T-helper 9 cell (primary cell): ENCODE measurements around the gene AADAT.

Source experiments
- DNase-seq: peaks from one replicate; pipeline ENCODE4 v3.0.0-alpha.2; 2020

Gene AADAT

GRCh38 chr4:170027181-170027829 lies 62.5 kb downstream of the AADAT start:
- peak; percentile 92 for DNase-seq

DNA sequence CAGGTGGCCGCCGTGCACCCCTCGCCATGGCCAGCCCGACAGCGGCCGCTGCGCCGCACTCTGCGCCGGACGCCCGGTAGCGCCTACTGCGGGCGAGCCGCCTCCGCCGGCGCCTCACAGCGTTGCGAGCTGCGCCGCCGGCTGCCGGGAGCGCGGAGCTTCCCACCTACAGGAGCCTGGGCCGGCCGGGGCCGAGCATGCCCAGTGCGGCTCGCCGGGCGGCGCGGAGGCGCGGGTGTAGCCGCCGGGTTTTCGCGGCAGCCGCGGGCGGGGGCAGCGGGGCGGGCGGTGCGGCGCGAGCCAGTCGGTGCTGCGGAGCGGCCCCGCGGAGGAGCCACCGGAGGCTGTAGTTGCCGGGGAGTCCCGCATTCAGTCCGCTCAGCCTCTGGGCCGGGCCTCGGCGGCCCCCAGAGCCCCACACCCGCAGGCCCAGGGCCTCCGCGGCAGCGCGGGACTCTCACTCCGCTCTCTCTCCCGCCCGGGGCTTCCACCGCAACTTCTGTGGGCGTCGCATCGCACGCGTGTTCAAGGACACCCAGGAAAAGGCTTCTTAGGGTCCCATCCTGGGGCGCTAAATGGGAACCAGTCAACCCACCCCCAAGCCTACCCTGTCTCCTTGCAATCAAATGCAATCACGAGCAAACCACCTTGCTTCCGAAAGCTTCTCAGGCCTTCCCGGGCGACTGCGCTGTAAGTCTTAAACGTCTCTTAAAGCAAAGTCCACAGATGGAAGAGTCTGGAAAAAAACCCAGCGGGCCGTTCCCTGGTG lies 63.3 kb downstream of the AADAT start, which contains the start of gene MFAP3L:
Gene MFAP3L (minus strand): TSS at position 143 of the 769 bp plus-strand sequence. CDS start 20,518 bp downstream, outside the sequence.
- DNase-seq: peak; percentile 75

DNA sequence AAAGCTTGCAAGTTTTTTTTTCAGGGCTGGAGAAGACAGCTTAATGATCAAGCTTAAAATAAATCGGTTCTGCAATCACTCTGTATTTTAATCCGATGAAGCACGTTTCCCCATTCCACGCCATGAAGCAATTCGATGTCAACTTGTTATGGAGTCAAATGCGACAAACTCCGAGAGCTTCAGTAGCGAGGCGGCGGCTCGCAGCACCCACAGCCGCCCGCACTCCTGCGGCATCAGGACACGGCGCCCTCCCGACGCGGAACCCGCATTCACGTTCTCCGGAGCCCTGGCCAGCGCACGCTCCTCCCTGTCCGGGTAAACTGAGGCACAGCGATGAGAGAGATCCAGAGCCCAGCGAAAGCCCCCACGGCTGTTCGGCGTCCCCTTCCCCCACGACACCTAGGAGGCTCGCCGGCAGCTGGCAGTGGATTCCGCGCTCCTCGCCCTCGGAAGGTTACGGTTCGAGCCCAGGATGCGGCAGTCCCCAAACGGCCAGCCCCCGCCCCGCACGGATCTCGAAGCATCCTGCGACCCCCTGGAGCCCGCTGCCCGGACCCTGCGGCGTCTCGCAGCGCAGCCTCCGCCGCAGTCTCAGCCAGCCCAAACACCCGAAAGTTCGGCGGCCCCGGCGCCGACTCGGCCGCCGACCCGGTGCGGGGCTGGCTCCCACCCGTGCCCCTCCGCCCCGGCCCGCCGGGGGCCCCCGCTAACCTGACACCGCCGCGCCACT lies 64.1 kb downstream of the AADAT start:
- DNase-seq: peak; percentile 6

DNA sequence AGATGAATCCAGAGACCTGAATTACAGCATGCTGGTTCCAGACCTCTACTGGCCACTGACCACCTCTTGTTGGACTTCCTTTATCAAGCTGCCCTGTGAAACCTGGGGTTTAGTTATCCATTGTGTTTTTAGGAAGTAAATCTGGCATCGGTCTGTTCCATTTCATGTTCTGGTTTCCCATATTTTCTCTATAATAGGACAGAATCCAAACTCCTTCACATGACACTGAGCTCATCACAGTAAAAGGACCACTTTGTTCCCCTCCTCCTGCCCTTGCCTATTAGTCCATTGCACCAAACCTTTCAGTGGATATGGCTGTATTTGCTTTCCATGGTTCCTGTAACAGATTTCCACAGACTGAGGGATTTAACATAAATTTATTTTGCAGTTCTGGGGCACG lies 67.5 kb downstream of the AADAT start:
- no peak for DNase-seq

DNA sequence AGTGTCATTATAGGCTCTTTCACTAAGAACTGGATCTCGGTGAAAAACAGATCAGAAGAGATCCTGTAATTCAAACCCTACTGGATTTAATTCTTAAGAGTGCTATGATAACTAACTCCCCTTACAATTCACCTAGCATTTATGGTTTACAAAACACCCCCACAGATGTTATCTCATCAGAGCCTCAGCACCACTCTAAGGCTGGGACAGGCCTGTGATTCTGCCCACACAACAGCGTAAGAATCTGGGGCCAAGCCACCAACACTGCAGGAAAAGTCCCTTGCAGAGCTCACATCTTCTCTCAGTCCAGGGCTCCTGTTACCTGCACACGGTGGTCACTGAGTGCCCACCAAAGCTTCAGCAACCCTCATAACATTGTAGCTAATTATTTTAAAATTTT lies 72.5 kb downstream of the AADAT start:
- DNase-seq: no peak

GRCh38 chr4:170015285-170015684 lies 74.5 kb downstream of the AADAT start:
- DNase-seq: no peak

DNA sequence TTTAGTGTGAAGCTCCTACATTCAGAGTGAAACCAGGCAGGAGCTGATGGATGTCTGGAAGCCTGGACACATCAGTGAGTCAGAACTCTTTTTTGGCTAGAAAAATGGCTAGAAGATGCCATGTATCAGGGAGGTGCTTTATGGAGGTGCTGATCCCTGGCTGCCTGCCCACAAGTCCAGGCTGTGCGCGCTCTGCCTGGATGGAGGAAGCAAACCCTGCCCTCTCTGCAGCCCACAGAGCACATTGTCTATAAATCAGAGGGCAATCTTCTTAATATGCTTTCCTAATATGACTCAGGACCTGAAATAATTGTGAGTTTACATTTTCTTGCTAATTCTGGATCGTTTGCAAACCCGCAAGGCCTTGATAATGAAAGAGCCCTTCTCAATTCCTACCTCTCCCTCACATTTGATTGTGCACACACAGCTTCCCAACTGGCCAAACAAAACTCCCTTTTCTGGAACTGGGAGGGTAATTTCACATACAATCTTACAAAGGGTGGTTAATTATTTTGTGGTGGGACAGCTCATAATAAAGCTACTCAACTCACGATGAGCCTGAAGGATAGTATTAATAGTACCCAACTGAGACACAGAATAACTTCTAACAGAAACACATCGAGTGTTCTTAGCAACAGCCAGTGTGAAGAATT lies 75.3 kb downstream of the AADAT start:
- DNase-seq: no peak

GRCh38 chr4:170012629-170012958 lies 77.2 kb downstream of the AADAT start:
- DNase-seq: no peak

DNA sequence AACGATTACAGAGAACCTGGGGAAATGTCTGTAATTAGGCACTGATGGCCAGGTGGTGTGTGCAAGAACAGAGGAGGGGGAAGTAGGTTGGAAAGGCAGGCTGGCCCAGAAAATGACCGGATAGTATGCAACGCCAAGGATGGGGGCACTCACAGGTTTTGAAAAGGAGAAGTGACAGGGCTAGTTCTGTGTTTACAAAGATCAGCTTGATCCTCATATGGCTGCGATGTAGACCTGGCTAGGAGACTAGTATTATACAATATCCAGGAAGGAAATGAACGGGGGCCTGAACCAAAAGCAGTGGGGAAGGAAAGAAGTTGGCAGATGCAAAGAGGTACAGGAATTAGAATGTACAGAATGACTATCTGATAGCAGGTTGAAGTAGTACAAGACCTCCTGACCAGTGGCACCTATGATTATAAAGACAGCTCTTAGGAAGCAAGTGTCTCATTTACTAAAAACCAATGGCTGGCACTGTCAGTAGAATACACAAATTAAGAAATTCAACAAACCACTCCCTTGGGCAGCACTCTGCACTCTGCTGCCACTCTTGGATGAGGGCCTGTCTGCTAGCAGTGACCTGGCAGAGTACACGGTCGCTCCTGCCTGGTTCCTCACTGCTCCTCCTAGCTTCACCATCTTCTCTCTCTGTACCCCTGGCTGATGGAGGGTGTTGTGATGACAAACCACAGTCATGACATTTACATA lies 77.7 kb downstream of the AADAT start:
- no peak for DNase-seq
